GM21367 (cell line): Measurements from ENCODE around the gene TVP23B.
"Not testable (repeated sequence)": the region's sequence is repeated elsewhere in the genome, so short reads cannot be mapped to it uniquely, and the experiment has no call there.

Experiments
- ATAC-seq: cut with Tn5 transposase; IDR thresholded peaks from one replicate; pipeline ENCODE4 v1.9.1; 2021; ENCODE audit not compliant: unreplicated experiment

TVP23B gene

GRCh38 chr17:18780991-18781718, at the start of gene TVP23B:
TSS of gene TVP23B (plus strand) at chr17:18781183. CDS start at chr17:18781294, 111 bp downstream.
- peak; percentile 96 for ATAC-seq

GRCh38 chr17:18732438-18732837, 48.5 kb upstream of the TVP23B start:
- ATAC-seq: not testable (repeated sequence)

- not testable (repeated sequence) for ATAC-seq
Observed at GRCh38 chr17:18733350-18733749, 47.6 kb upstream of the TVP23B start.

GRCh38 chr17:18739616-18740391, 41.2 kb upstream of the TVP23B start:
- ATAC-seq: not testable (repeated sequence)

- ATAC-seq: not testable (repeated sequence)
Observed at GRCh38 chr17:18741228-18741627, 39.8 kb upstream of the TVP23B start.

- ATAC-seq: not testable (repeated sequence)
Observed at GRCh38 chr17:18743699-18744421, 37.1 kb upstream of the TVP23B start, which contains the start of gene FBXW10. TSS of gene FBXW10 (plus strand) at chr17:18744054. CDS start at chr17:18744245, 191 bp downstream.

GRCh38 chr17:18744726-18745125, 36.3 kb upstream of the TVP23B start:
- ATAC-seq: not testable (repeated sequence)

GRCh38 chr17:18746551-18746950, 34.4 kb upstream of the TVP23B start:
- not testable (repeated sequence) for ATAC-seq

GRCh38 chr17:18747501-18747900, 33.5 kb upstream of the TVP23B start:
- ATAC-seq: not testable (repeated sequence)

- ATAC-seq: not testable (repeated sequence)
Observed at GRCh38 chr17:18750242-18750641, 30.7 kb upstream of the TVP23B start.

- ATAC-seq: not testable (repeated sequence)
Observed at GRCh38 chr17:18753829-18754409, 27.1 kb upstream of the TVP23B start.

GRCh38 chr17:18755969-18756368, 25.0 kb upstream of the TVP23B start:
- ATAC-seq: not testable (repeated sequence)

GRCh38 chr17:18757368-18758044, 23.5 kb upstream of the TVP23B start:
- not testable (repeated sequence) for ATAC-seq

GRCh38 chr17:18758344-18758743, 22.6 kb upstream of the TVP23B start:
- ATAC-seq: not testable (repeated sequence)

- ATAC-seq: not testable (repeated sequence)
Observed at GRCh38 chr17:18760221-18760620, 20.8 kb upstream of the TVP23B start.

GRCh38 chr17:18770572-18770971, 10.4 kb upstream of the TVP23B start:
- ATAC-seq: not testable (repeated sequence)

GRCh38 chr17:18771066-18771465, 9.9 kb upstream of the TVP23B start:
- ATAC-seq: not testable (repeated sequence)

- no peak for ATAC-seq
Observed at GRCh38 chr17:18772471-18772870, 8.5 kb upstream of the TVP23B start.

- ATAC-seq: not testable (repeated sequence)
Observed at GRCh38 chr17:18781805-18782204, 822 bp downstream of the TVP23B start.

GRCh38 chr17:18785933-18786332, 5.0 kb downstream of the TVP23B start:
- ATAC-seq: not testable (repeated sequence)
